Ureter (tissue), 1 donor: ENCODE measurements around the gene ALDH1A3. TPM values are rescaled to one million over a fixed set of nuclear protein-coding genes. Genes with fewer than 3 reads are reported as not detected.

ENCODE experiments used
- DNase-seq: peaks from one replicate; pipeline ENCODE4 v3.0.0-alpha.2; 2020; ENCODE audit warnings: low spot score
- total RNA-seq: library from RNA; stranded (reverse); gene quantifications from one replicate; pipeline ENCODE4 v1.2.4, GENCODE V29; 2023
- donor health status: DM: yes; HTN: yes; CAD: no.

ALDH1A3 gene
- total RNA-seq, 1 donor from 2014 or later: 24.2 TPM

DNA sequence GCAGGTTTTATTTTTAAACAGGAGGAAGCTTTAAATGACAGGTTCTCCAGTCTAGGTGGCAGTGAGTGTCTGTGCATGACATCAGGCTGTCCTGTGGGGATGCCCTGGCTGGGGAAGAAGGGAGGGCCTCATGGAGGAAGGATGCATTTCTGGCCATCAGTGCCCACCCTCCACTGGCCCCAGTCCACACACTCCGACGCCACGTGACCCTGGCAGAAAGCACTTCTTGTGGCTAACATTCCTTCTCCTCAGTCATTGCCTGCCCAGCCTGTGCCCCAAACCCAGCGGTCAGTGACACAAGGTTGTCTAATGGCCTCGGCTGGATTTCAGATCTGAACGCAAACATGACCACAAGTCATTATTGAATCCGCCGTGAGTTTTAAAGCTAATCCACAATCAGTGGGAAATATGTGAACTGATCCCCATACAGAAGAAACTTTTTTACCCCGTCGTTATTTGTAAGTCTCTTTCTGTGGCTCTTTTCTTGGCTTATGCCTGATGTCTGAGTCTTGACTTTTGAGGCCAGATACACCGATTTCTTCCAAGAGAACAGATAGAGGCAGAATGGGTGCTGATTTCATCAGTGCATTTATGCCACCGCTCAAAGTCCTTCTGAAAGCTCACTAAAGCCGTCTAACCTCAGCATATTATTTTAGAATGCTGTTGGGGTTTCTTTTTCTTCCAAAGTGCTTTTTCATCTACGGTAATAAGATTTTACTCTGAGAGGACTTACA, 22.2 kb downstream of the ALDH1A3 start:
- no peak for DNase-seq

GRCh38 chr15:100902436-100903167, 23.0 kb downstream of the ALDH1A3 start:
- DNase-seq: peak; percentile 91

DNA sequence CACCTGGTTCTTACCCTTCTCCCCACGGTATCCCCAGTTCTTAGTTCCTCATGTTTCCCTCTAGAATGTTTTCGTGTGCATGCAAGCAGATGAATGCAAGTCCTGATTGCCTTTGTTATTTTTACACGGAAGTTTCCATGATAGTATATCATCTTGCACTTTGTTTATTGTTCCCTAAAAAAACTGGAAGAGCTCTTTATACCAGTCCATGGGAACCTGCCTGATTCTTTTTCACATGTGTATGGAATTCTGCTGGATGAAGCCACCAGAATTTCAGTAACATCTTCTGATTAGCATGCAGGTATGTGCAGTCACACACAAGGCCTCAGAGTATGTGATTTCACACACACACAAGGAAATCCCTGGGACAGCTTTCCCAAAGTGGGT, 23.5 kb downstream of the ALDH1A3 start:
- DNase-seq: no peak

DNA sequence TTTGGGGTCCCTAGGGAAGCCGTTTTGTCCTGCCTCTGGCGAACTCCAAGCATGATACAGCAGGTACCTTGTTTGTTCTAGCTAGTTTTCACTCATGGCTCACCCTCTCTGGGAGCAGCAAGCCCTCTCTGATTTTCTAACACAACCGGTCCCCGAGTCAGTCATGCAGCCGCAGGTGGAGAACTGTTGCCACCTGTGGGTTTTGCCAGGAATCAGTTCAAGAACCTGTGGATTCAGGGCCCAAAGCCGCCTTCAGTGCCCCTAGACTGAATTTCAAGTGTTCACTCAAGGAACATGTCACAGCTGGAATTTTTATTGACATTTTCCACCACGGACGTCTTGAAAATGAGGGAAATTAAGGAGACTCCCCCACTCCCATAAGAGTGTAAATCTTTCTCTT, 26.2 kb downstream of the ALDH1A3 start:
- DNase-seq: no peak

DNA sequence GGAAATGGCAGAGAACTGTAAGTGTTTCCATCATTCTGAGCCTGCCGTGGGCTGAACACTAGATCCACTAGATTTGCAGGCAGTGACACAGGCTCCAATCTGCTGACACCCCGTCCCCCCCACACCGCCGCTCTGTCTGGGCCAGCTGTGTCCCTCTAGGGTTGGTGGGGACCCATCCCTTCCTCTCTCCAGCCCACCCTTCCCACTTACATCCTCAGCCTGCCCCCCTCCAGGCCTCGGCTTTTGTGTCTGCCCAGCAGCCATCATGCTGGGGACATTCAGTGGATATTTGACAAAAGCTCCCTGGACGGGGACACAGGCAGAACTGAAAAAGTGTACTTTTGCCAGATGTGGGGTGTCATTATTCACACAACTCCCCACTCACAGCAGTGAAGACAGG, 28.8 kb downstream of the ALDH1A3 start:
- no peak for DNase-seq

- DNase-seq: no peak
These were observed 29.9 kb downstream of the ALDH1A3 start for GRCh38 chr15:100909565-100909964.

DNA sequence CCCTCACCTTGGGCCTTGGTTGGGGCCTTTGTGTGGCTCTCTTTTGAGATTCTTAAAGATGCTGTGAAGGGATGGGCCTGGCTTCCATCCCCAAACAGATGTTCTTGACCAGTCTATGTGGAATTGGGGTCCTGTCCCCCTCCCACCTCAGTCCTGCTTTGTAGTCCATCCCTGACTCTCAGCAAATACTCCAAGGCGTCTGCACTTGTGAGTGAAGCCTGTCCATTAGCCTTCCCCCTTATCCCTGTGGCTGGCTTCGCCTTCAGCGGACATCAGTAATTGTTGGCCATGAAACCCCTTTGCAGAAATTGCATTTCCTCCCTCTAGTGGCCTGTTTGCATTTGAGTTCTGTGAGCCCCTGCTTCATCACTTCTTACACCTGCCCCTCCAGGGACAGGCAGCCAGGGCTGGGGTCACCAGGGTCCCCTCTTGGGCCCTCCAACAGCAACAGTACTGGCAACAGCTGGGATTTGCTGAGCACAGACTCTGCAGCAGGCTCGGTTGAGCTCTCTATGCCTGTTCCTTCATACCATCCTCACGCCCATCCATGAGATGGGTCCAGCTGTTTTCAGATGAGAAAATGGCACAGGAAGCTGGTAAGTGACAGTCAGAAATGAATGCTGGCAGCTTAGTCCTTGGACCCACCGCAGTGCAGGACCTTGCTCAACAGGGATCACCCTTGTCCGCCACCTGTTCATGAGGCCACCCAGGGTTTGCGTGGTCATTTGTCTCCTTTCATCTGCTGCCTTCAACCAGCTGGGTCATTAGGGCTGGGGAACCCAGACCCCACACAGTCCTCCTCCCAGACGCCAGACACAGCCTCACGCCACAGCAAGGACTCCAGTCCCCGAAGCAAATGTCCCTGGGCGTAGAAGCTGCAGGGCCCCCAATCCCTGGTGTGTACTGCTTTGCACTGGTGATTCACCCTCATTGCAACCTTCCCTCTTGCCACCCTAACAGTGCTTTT, 30.6 kb downstream of the ALDH1A3 start:
- DNase-seq: no peak

- no peak for DNase-seq
These were observed 31.5 kb downstream of the ALDH1A3 start for GRCh38 chr15:100911086-100911485.

GRCh38 chr15:100913961-100914360, 34.3 kb downstream of the ALDH1A3 start:
- DNase-seq: no peak

DNA sequence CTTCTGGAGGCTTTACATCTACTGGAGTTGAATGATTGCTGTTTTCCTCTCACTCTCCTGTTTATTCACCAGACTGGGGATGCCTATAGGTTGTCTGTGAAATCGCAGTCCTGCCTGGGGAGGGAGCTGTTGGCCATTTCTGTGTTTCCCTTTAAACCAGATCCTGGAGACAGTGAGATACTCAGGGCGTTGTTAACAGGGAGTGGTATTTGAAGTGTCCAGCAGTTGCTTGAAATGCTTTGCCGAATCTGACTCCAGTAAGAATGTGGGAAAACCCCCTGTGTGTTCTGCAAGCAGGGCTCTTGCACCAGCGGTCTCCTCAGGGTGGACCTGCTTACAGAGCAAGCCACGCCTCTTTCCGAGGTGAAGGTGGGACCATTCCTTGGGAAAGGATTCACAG, 35.2 kb downstream of the ALDH1A3 start:
- no peak for DNase-seq

- peak; percentile 84 for DNase-seq
These were observed 38.5 kb downstream of the ALDH1A3 start for GRCh38 chr15:100918034-100918689.

DNA sequence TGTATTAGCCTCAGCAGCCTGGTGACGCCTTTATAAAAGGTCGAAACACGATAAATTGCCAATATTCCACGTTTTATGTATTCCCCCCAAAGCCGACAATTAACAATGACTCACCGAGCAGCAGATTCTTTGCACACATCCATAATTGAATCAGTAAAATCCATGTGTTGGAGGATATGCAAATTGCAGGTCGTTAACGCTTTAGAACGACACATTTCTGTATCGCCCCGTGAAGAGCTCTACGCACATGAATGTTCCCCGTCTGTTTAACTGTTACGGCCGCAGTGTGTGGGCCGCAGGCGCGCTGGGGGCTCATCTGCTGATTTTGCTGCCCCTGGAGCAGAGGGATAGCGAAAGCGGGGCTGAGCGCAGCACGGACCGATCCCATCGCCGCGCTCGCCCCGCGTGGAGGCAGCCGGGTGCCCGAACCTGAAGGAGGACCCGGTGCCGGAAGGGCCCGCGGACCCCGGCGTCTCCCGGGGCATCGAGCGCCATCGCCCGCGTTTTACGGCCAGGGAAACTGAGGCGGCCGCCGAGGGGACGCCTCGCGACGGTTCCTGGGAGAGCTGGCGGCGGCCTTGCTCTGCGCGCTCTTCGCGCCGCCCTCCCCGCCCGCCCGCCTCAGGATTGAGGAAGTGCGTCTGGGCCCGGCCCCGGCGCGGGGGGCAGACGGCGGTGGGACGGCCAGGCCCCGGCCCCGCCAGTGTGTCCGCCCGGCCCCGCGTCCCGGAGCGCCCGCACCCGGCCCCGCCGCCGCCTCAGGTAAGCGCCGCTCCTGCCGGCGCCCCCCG, 39.3 kb downstream of the ALDH1A3 start, which contains the start of gene LRRK1:
LRRK1 (plus strand) TSS at position 668 of the 791 bp plus-strand sequence. CDS start 5,276 bp downstream, outside the sequence.
- DNase-seq: no peak

DNA sequence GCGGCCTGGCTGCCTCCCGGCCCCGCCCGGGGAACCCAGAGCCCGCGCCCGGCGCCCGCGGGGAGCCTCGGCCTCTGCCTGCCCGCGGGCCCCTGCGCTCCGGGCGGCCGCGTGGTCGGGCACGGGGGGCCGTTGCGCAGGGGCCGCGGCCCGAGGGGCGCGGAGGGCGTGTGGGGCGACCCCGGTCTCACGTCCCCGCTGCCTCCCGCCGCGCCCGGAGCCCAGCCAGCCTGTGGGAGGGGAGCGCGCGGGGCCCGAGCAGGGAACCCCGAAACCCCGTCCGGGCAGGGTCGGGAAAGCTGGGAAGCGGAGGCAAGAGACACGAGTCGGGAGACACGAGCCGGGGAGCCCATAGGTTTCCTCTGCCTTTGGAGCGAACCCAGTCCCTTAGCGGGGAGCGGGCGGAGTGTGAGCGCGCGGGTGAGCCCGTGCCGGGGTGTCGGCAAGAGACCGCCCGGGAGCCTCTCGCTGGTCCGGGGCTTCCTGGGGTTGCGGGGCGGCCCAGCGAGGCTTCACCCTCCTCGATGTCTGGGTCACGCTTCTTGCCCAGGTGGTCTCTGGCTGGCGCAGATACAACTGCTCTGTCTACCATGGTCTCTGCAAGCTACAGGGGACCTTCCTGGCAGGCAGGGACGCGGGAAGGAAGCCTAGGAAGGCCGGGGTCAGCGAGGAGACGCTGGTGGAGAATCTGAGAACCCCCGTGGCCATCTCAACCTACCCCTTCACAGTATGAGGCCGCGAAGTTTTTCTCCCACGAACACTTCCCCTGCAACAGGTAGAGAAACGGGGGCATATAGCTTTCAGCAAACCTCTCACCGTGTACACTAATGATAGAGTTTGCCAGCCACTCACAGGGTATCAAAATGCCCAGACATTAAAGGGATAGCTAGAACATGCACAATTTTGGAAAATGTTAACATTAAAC, 40.1 kb downstream of the ALDH1A3 start:
- no peak for DNase-seq

DNA sequence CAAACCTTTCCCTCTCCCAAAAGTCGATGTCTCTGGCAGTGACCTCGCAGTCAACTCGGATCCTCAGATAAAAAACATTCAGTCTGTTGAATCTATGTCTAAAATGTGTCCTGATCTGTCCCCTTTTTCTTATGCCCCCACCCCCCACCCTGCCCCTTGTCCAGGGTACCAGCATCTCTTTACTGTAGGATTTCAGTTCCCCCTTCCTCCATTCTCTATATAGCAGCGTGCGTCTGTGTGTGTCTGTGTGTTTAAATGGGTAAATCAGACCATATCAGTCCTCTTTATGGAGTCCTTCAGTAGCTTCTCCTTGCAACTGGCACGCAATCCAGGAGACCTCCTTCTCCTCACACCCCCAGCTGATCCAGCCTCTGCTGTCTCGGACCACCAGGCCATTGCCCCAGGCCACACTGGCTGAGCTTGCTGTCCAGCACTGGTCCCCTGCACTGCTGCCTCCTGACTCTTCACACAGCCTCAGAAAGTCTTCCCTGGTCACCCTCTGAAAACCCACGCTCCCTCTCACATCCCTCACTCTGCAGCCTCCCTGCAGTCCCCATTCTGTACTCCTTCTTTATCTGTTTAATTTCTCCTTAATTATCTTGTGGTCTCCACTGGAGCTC, 41.0 kb downstream of the ALDH1A3 start:
- no peak for DNase-seq

- no peak for DNase-seq
These were observed 42.8 kb downstream of the ALDH1A3 start for GRCh38 chr15:100922192-100923040.

DNA sequence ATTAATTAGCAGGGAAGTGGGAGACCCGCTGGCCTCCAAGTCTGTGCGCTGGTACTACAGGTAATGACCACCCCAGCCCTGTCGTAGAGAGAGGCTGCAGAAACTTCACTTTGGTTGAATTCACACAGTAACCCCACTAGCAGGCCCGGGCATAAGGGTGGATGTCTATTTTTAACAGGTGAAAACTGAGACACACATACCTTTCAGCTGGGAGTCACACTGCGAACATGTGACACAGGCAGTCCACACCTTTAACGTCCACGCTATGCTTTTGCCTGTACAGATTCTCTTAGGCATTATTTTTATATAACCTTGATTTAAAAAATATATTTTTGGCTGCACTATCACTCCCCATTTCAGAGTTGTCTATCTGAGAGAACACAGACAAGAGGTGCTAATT, 43.4 kb downstream of the ALDH1A3 start:
- no peak for DNase-seq

GRCh38 chr15:100923902-100924301, 44.3 kb downstream of the ALDH1A3 start:
- DNase-seq: no peak

DNA sequence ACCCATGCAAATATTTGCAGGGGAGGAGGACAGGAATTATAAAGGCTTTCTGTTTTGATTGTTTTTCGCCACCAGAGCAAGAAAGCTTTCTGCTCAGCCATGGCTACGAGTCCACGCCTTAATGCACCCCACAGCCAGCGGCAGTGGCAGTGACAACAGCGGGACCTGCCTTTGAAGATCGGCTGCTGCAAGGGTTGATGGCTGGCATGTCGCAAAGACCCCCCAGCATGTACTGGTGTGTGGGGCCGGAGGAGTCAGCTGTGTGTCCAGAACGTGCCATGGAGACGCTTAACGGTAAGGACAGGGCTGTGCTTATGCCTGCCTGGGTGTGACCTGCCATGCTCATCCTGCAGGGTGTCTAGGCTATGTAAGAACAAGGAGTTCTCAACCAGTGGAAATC, 44.8 kb downstream of the ALDH1A3 start:
- no peak for DNase-seq
